KMS-11 (cell line): ENCODE data around the gene C1QTNF6.

Experiments
- H2AFZ ChIP-seq: fragments of 200-600 bp; sonication (generic); 2 replicates; pipeline ENCODE4 v1.6.1; 2016; ENCODE audit warnings: antibody characterized with exemption, mixed run types, low read depth
- H3K27ac ChIP-seq: fragments of 200-600 bp; sonication (generic); 2 replicates; pipeline ENCODE4 v1.6.1; 2016; ENCODE audit warnings: mild to moderate bottlenecking, mixed run types
- H3K27me3 ChIP-seq: fragments of 200-600 bp; sonication (generic); 2 replicates; pipeline ENCODE4 v1.6.1; 2017; ENCODE audit warnings: mild to moderate bottlenecking, low read depth, mixed run types, moderate library complexity; ENCODE audit not compliant: insufficient read depth
- H3K36me3 ChIP-seq: fragments of 200-600 bp; sonication (generic); 2 replicates; pipeline ENCODE4 v1.6.1; 2017; ENCODE audit warnings: mild to moderate bottlenecking, mixed run types; ENCODE audit not compliant: insufficient read depth
- H3K4me1 ChIP-seq: fragments of 200-600 bp; sonication (generic); 2 replicates; pipeline ENCODE4 v1.6.1; 2016; ENCODE audit warnings: mild to moderate bottlenecking, low read depth, mixed run types; ENCODE audit not compliant: poor library complexity, severe bottlenecking
- H3K4me2 ChIP-seq: fragments of 200-600 bp; sonication (generic); 2 replicates; pipeline ENCODE4 v1.7.0; 2016; ENCODE audit warnings: mild to moderate bottlenecking, mixed run types
- H3K4me3 ChIP-seq: fragments of 200-600 bp; sonication (generic); IDR thresholded peaks from 2 replicates; pipeline ENCODE4 v1.6.1; 2017; ENCODE audit warnings: low read depth, low read length, mixed read lengths; ENCODE audit not compliant: insufficient read depth
- H3K79me2 ChIP-seq: fragments of 200-600 bp; sonication (generic); 2 replicates; pipeline ENCODE4 v1.6.1; 2016; ENCODE audit warnings: low read depth, mixed run types; ENCODE audit not compliant: insufficient read depth
- H3K9ac ChIP-seq: fragments of 200-600 bp; sonication (generic); 2 replicates; pipeline ENCODE4 v1.6.1; 2016; ENCODE audit warnings: mild to moderate bottlenecking, mixed run types
- H4K20me1 ChIP-seq: fragments of 200-600 bp; sonication (generic); 2 replicates; pipeline ENCODE4 v1.6.1; 2016; ENCODE audit warnings: mild to moderate bottlenecking, mixed run types; ENCODE audit not compliant: insufficient read depth
- CTCF ChIP-seq: fragments of 200-600 bp; sonication (generic); conservative IDR thresholded peaks from 2 replicates; pipeline ENCODE4 v1.6.1; 2017; ENCODE audit warnings: low read depth, mild to moderate bottlenecking, antibody characterized with exemption, low read length, moderate library complexity, mixed read lengths

Gene C1QTNF6

GRCh38 chr22:37198258-37199102, 10.4 kb upstream of the C1QTNF6 start:
- H3K79me2 ChIP-seq = no peaks in the 10 kb centered on the region; the same call in 1 of the 2 replicates
- H3K27me3 ChIP-seq = no peaks in the 10 kb centered on the region
- H3K4me2 ChIP-seq = peak overlapping the region; percentile 89
- no peaks in the 10 kb centered on the region for H3K36me3 ChIP-seq
- no peak overlapping the region for H3K4me3 ChIP-seq
- no peaks in the 10 kb centered on the region for H4K20me1 ChIP-seq
- H3K9ac ChIP-seq = peak overlapping the region; percentile 86
- peaks cover 40% of the 10 kb centered on the region for H3K4me1 ChIP-seq
- H3K27ac ChIP-seq = peak overlapping the region; percentile 87
- peak overlapping the region; percentile 82 for H2AFZ ChIP-seq
- TF ChIP-seq CTCF = peak; percentile 79

GRCh38 chr22:37197451-37198257, 9.6 kb upstream of the C1QTNF6 start:
- no peaks in the 10 kb centered on the region for H3K36me3 ChIP-seq
- H3K27me3 ChIP-seq = no peaks in the 10 kb centered on the region
- no peak overlapping the region for H2AFZ ChIP-seq
- no peak for TF ChIP-seq CTCF
- H4K20me1 ChIP-seq = no peaks in the 10 kb centered on the region
- peak overlapping the region; percentile 86; the same call in 1 of the 2 replicates for H3K9ac ChIP-seq
- peak overlapping the region; percentile 87; the same call in 1 of the 2 replicates for H3K27ac ChIP-seq
- peak overlapping the region; percentile 89 for H3K4me2 ChIP-seq
- H3K4me3 ChIP-seq = no peak overlapping the region
- no peaks in the 10 kb centered on the region; the same call in 1 of the 2 replicates for H3K79me2 ChIP-seq
- H3K4me1 ChIP-seq = peaks cover 47% of the 10 kb centered on the region

- H3K4me1 ChIP-seq = peaks cover 48% of the 10 kb centered on the region
- H3K4me2 ChIP-seq = no peak overlapping the region
- no peaks in the 10 kb centered on the region; the same call in 1 of the 2 replicates for H3K79me2 ChIP-seq
- no peak overlapping the region for H3K4me3 ChIP-seq
- no peak overlapping the region for H2AFZ ChIP-seq
- H3K27ac ChIP-seq = no peak overlapping the region
- no peaks in the 10 kb centered on the region for H4K20me1 ChIP-seq
- no peak overlapping the region for H3K9ac ChIP-seq
- H3K27me3 ChIP-seq = no peaks in the 10 kb centered on the region
- TF ChIP-seq CTCF = no peak
- H3K36me3 ChIP-seq = no peaks in the 10 kb centered on the region
These were observed 8.7 kb upstream of the C1QTNF6 start for GRCh38 chr22:37196539-37197450.

- Histone ChIP-seq H3K4me3 (no peak overlapping the region), H3K4me2 (no peak overlapping the region), H3K9ac (no peak overlapping the region), H3K4me1 (peaks cover 46% of the 10 kb centered on the region), H3K27me3 (no peaks in the 10 kb centered on the region), H4K20me1 (no peaks in the 10 kb centered on the region), H3K79me2 (no peaks in the 10 kb centered on the region; the same call in 1 of the 2 replicates), H2AFZ (no peak overlapping the region), H3K36me3 (no peaks in the 10 kb centered on the region), H3K27ac (no peak overlapping the region)
- TF ChIP-seq CTCF = no peak
These were observed 7.9 kb upstream of the C1QTNF6 start for GRCh38 chr22:37195921-37196320.
